HCT116 (cell line): Measurements from ENCODE around the gene SCAF4. TPM values are rescaled to one million over a fixed set of nuclear protein-coding genes. Genes with fewer than 3 reads are reported as not detected.
"Not testable (repeated sequence)": the region's sequence is repeated elsewhere in the genome, so short reads cannot be mapped to it uniquely, and the experiment has no call there.

Experiments
- ATAC-seq: fragments of 200-7000 bp; cut with Tn5 transposase; 2 replicates; pipeline ENCODE4 v1.9.1; 2020; ENCODE audit warnings: mild to moderate bottlenecking, moderate library complexity
- BruUV-seq: library from RNA; stranded (reverse); fragments of 400-500 nt; replicated peaks from 2 replicates; lab custom pipeline; 2021; lab: Mats Ljungman, UMichigan
- CTCF ChIA-PET: fragments of 300-600 bp; sonication (Branson Sonifier 250); formaldehyde crosslinking; loops from one replicate; lab custom pipeline; 2021; ENCODE audit warnings: antibody characterized with exemption; lab: Charles Lee
- POLR2A ChIA-PET: fragments of 300-600, 350-600 bp; sonication (Branson Sonifier 250); formaldehyde crosslinking; loops from one replicate; lab custom pipeline; 2021; ENCODE audit warnings: antibody characterized with exemption; lab: Charles Lee
- RAD21 ChIA-PET, 2 experiments: fragments of 300-600 bp; sonication (Branson Sonifier 250); formaldehyde crosslinking; loops; one replicate each; lab custom pipeline; 2023; ENCODE audit warnings: low total read pairs in 2 of 2; ENCODE audit not compliant: uncharacterized antibody in 2 of 2, unreplicated experiment in 2 of 2, low non-redundant PET in 1 of 2; lab: Charles Lee
- DNase-seq: peaks from one replicate; pipeline ENCODE4 v3.0.0-alpha.2; 2010; ENCODE audit warnings: low read depth, low spot score
- H2AFZ ChIP-seq: fragments of 200-600 bp; shearing (Covaris generic), sonication (generic); 2 replicates; pipeline ENCODE4 v1.6.1; 2017; ENCODE audit warnings: low read depth, mixed run types, mixed read lengths, antibody characterized with exemption, low read length; ENCODE audit not compliant: poor library complexity, severe bottlenecking
- H3K27ac ChIP-seq: 2 replicates; pipeline ENCODE4 v1.5.1; 2012; ENCODE audit warnings: low read depth, low read length
- H3K27me3 ChIP-seq: fragments of 200-600 bp; sonication (generic); 2 replicates; pipeline ENCODE4 v1.6.1; 2016; ENCODE audit warnings: mixed run types, low read length, mixed read lengths; ENCODE audit not compliant: insufficient read depth
- H3K36me3 ChIP-seq, 2 experiments: fragments of 200-500 bp in 1 of 2; fragments of 200-600 bp in 1 of 2; sonication (Bioruptor generic) in 1 of 2; sonication (generic) in 1 of 2; 2 replicates each; pipeline versions ENCODE4 v1.5.1 to v1.6.1; 2014 to 2016; ENCODE audit warnings: low read length in 2 of 2, inconsistent platforms in 1 of 2, mixed read lengths in 1 of 2, mixed run types in 1 of 2; ENCODE audit not compliant: insufficient read depth in 2 of 2, control insufficient read depth in 1 of 2
- H3K4me1 ChIP-seq, 2 experiments: fragments of 200-600 bp in 1 of 2; sonication (generic) in 1 of 2; 2 replicates each; pipeline versions ENCODE4 v1.5.1 to v1.6.1; 2012 to 2017; ENCODE audit warnings: low read length in 2 of 2, inconsistent platforms in 1 of 2, mild to moderate bottlenecking in 1 of 2, mixed read lengths in 1 of 2, mixed run types in 1 of 2, moderate library complexity in 1 of 2; ENCODE audit not compliant: insufficient read depth in 2 of 2, control insufficient read depth in 1 of 2
- H3K4me2 ChIP-seq: fragments of 200-600 bp; sonication (generic); 2 replicates; pipeline ENCODE4 v1.6.1; 2017; ENCODE audit warnings: mixed run types, low read length, mixed read lengths
- H3K4me3 ChIP-seq, 2 experiments: fragments of 200-600 bp in 1 of 2; sonication (generic) in 1 of 2; replicated peaks in 1 of 2; 2 replicates each; pipeline ENCODE4 v1.5.1; 2011 to 2016; ENCODE audit warnings: low read length in 2 of 2, control low read depth in 1 of 2, low read depth in 1 of 2, mild to moderate bottlenecking in 1 of 2, mixed read lengths in 1 of 2, mixed run types in 1 of 2
- H3K79me2 ChIP-seq: fragments of 200-600 bp; sonication (generic); 2 replicates; pipeline ENCODE4 v1.6.1; 2017; ENCODE audit warnings: mild to moderate bottlenecking, mixed run types, low read length, moderate library complexity, mixed read lengths; ENCODE audit not compliant: insufficient read depth
- H3K9ac ChIP-seq: fragments of 200-600 bp; sonication (generic); 2 replicates; pipeline ENCODE4 v1.6.1; 2016; ENCODE audit warnings: low read length, mixed read lengths
- H3K9me2 ChIP-seq: fragments of 200-600 bp; sonication (generic), shearing (Covaris generic); 2 replicates; pipeline ENCODE4 v1.6.1; 2017; ENCODE audit warnings: mixed run types, mild to moderate bottlenecking, moderate library complexity; ENCODE audit not compliant: insufficient read depth
- H3K9me3 ChIP-seq, 2 experiments: fragments of 200-500 bp in 1 of 2; fragments of 200-600 bp in 1 of 2; sonication (Bioruptor generic) in 1 of 2; sonication (generic) in 1 of 2; 2 replicates each; pipeline ENCODE4 v1.6.1; 2014 to 2017; ENCODE audit warnings: low read length in 2 of 2, mixed read lengths in 2 of 2, inconsistent platforms in 1 of 2, low read depth in 1 of 2, mild to moderate bottlenecking in 1 of 2, mixed run types in 1 of 2, moderate library complexity in 1 of 2; ENCODE audit not compliant: control insufficient read depth in 1 of 2, insufficient read depth in 1 of 2
- H4K20me1 ChIP-seq: fragments of 200-600 bp; sonication (generic), shearing (Covaris generic); 2 replicates; pipeline ENCODE4 v1.6.1; 2017; ENCODE audit warnings: mixed run types, mild to moderate bottlenecking, moderate library complexity; ENCODE audit not compliant: insufficient read depth
- CBX3 ChIP-seq: IDR thresholded peaks from 2 replicates; pipeline ENCODE4 v1.6.1; 2012; ENCODE audit warnings: low read depth
- ELF1 ChIP-seq: IDR thresholded peaks from 2 replicates; pipeline ENCODE4 v1.6.1; 2012; ENCODE audit warnings: low read depth, borderline replicate concordance
- EZH2 ChIP-seq: fragments of 200-600 bp; sonication (generic); IDR thresholded peaks from 2 replicates; pipeline ENCODE4 v1.6.1; 2017; ENCODE audit warnings: antibody characterized with exemption, mixed run types
- EZH2phosphoT487 ChIP-seq: fragments of 200-600 bp; IDR thresholded peaks from 2 replicates; pipeline ENCODE4 v1.6.1; 2018; ENCODE audit warnings: antibody characterized with exemption, borderline replicate concordance
- MAX ChIP-seq: IDR thresholded peaks from 2 replicates; pipeline ENCODE4 v1.6.1; 2012
- POLR2A ChIP-seq: IDR thresholded peaks from 2 replicates; pipeline ENCODE4 v1.7.0; 2011; ENCODE audit warnings: borderline replicate concordance; ENCODE audit not compliant: insufficient read depth, insufficient read length; ENCODE audit errors: extremely low read depth
- REST ChIP-seq: IDR thresholded peaks from 2 replicates; pipeline ENCODE4 v1.6.1; 2012; ENCODE audit warnings: low read depth
- SIN3A ChIP-seq: IDR thresholded peaks from 2 replicates; pipeline ENCODE4 v1.6.1; 2012; ENCODE audit warnings: low read depth
- SP1 ChIP-seq: IDR thresholded peaks from 2 replicates; pipeline ENCODE4 v1.6.1; 2012; ENCODE audit warnings: low read depth
- SRF ChIP-seq: IDR thresholded peaks from 2 replicates; pipeline ENCODE4 v1.6.1; 2012; ENCODE audit warnings: low read depth
- ZBTB33 ChIP-seq: IDR thresholded peaks from 2 replicates; pipeline ENCODE4 v1.6.1; 2011; ENCODE audit warnings: mild to moderate bottlenecking, low read length, moderate library complexity; ENCODE audit not compliant: insufficient replicate concordance; ENCODE audit errors: extremely low read depth
- intact Hi-C: fragments of 100-400 bp; cut with micrococcal nuclease; formaldehyde crosslinking; loops from 2 replicates; pipeline ENCODE4 v1.10.0; 2022
- total RNA-seq: library from RNA; stranded (reverse); gene quantifications from one replicate; pipeline ENCODE4 v1.2.1, GENCODE V29; 2021; ENCODE audit not compliant: unreplicated experiment

SCAF4 gene
- total RNA-seq, 1 experiment from 2014 or later = 31.1 TPM

- ChIA-PET RAD21 (no interaction called here), POLR2A (interaction anchor here (0.7 kb wide), 1 partner anchor 76 kb away, joined by 3 read pairs; no protein-coding TSS in a partner anchor), CTCF (no interaction called here)
- Histone ChIP-seq H2AFZ (no peak overlapping the region), H3K4me2 (no peak overlapping the region), H3K4me3 (no peak overlapping the region), H3K27me3 (no peaks in the 10 kb centered on the region), H3K27ac (no peak overlapping the region), H3K4me1 (peaks cover 10 to 12% of the 10 kb centered on the region in 2 experiments), H3K36me3 (no peaks in the 10 kb centered on the region), H4K20me1 (no peaks in the 10 kb centered on the region), H3K79me2 (no peaks in the 10 kb centered on the region), H3K9ac (no peak overlapping the region), H3K9me3 (no peaks in the 10 kb centered on the region), H3K9me2 (no peaks in the 10 kb centered on the region)
- ATAC-seq (no peak), DNase-seq (no peak)
- no peak for TF ChIP-seq ELF1
- no peak for TF ChIP-seq ZBTB33
- TF ChIP-seq POLR2A = no peak
- TF ChIP-seq SP1 = no peak
- TF ChIP-seq EZH2 = no peak
- TF ChIP-seq SIN3A = no peak
- TF ChIP-seq REST = no peak
- TF ChIP-seq MAX = no peak
- no peak for TF ChIP-seq EZH2phosphoT487
- TF ChIP-seq SRF = no peak
- no peak for TF ChIP-seq CBX3
- intact Hi-C loops = no loop called here
- BruUV-seq = no TSS peak
Observed at GRCh38 chr21:31634993-31635392, 96.9 kb downstream of the SCAF4 start.

GRCh38 chr21:31631881-31632280 is 100.0 kb downstream of the SCAF4 start:
- H3K27me3 ChIP-seq, H3K9me3 ChIP-seq, H3K4me3 ChIP-seq, ATAC-seq, H3K27ac ChIP-seq, intact Hi-C loops, H3K79me2 ChIP-seq, RAD21 ChIA-PET, CTCF ChIA-PET, H2AFZ ChIP-seq, H3K9ac ChIP-seq, BruUV-seq, H3K36me3 ChIP-seq, DNase-seq, H3K9me2 ChIP-seq, POLR2A ChIA-PET, H4K20me1 ChIP-seq, H3K4me2 ChIP-seq: not testable (repeated sequence)
- H3K4me1 ChIP-seq = peaks cover 20% of the 10 kb centered on the region in 2 experiments
